CD4-positive, alpha-beta T cell treated with Interleukin-4 for 1 hour (primary cell): ENCODE data around the gene GPR176.

Experiments used
- DNase-seq, 2 donors: peaks; one replicate each; pipeline ENCODE4 v3.0.0-alpha.2; 2020 to 2022

GPR176 gene

DNA sequence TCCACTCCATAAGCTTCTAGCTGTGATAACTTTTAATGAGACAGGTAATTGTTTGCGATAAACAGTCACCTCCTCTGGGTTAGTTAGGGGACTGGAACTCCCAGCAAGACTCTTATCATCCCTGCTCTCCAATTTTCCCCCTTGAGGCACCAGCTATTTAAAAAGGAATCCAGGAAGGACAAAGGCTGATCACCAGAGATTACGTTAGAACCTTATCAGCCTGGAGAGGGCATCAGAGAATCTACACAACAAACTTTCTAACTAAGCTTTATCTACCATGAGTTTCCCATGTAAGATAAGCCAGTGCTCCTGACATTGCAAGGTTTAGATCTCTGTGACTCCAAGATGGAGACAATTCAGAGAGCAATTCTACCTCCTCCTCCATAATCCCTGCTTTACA lies 31.3 kb downstream of the GPR176 start:
- no peak for DNase-seq

DNA sequence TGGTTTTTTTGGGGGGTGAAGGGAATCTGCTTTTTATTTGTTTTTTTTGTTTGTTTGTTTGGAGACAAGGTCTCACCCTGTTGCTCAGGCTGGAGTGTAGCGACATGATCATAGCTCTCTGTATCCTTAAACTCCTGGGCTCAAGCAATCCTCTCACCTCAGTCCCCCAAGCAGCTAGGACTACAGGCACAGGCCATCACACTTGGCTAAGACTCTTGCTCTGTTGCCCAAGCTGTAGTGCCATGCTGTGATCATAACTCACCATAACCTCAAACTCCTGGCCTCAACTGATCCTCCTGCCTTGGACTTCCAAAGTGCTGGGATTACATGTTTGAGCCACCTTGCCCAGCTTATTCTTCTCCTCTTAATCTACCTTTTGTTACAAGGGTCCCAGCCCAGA lies 31.8 kb downstream of the GPR176 start:
- no peak for DNase-seq

DNA sequence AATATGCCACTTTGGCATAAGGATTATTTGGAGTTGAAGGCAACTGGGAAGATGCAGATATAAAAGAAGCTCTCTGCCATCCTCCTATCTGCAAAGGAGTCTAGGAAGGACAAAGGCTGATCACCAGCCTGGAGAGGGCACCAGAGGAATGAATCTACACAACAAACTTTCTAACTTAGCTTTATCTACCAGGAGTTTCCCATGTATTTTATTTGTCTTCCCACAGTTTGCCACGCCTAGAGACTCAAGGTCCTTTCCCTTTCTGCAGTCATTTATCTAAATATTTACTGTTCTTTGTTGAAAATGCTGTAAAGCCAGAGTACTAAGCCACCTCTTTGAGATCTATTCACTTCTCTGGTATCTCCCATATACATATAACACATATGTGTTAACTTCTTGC lies 32.2 kb downstream of the GPR176 start:
- DNase-seq: peak in 1 of 2 donors; percentile 12

DNA sequence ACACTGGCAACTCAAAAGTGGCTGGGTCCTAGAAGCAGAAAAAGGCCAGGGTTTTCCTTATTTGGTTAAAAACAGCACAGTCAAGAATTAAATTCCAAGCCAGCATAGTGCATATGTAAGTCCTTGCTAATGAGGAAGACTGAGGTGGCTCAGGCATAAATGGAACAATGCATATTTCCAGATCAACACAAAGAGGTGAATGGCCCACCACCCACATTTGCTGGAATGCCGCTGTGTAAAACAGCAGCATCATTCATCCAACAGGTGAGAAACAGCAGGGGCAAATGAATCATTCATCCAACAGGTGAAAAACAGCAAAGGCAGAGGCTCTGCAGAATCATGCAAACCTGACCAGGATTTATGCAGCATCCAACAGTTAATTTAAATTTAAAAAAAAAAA lies 32.9 kb downstream of the GPR176 start:
- no peak for DNase-seq

DNA sequence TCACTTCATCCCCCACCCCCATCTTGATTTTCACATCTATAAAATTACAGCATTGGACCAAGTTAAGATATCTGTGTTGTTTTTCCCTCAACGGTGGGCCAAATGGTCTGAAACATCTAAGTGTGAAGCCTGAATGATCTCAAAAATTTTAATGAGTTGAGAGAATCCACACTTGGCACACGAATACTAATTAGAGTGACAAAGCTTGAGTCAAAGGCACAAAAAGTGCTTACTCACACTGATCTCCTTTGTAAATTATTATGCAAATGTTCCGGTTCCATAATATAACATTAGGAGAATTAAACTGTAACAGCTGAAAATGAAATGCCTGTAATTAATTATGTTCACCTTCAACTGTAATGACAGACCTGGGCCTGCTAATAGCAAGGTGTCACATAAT lies 33.6 kb downstream of the GPR176 start:
- DNase-seq: no peak

DNA sequence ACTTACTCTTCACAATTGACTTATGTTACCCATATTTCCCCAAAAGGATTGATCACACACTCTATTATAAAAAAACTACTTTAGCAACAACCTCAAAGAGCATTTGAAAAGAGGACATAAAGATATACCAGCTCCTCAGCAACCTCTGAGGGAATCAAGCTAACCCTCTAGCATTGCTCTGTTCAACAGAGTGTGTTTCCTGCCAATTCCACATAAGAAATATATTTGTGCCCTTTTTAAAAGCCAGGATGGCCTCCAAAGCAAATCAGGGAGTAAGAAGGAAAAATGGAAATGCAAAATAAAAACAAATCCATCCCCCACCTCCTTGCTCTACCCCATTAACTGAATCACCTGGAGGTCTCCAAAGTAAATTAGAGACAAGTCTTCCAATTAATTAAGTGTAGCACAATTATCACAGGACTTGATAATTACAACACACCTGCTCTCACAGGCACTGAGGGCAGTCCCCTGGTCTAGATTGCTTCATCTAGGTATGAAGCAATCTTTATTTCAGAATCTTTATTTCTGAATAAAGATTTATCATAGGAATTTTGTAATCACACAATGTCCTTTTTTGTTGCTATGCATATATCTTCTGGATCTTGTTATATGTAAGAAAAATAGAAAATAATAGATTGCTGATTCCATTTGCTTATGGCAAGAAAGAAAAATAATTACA lies 34.8 kb downstream of the GPR176 start:
- DNase-seq: no peak

DNA sequence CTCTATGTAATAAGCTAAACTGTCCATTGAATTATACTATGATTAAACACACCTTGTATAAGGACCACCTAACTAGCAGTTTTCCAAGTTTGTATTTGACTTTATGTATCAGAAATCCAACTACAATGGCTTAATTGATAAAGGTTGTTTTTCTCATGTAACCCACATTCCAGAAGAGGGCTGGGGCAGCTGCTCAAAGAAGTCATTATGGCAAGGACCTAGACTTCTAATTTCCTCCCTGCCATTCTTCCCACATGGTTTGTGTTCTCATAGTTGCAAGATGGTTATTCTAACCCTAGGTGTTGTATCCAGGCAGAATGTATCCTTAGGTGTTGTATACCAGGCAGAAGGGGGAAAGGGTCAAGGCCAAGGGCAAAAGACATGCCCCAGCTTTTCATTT lies 35.7 kb downstream of the GPR176 start:
- DNase-seq: no peak

DNA sequence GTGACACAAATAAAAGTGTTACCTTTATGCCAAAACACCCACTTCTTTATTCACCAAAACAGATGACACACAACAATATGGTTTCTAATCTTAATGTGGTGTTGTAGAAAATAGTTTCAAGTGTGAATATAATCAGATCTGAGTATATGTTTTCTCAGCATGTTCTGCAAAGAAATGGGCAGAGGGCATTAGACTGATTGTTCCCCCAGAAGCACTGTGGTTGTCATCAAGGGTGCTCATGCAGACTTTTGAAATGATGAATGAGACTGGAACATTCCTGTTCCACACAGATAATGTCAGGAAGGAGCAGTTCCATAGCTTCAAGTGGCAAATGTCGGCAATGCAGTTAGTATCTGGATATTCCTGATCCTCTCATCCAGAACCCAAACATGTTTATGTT lies 37.5 kb downstream of the GPR176 start:
- DNase-seq: no peak

DNA sequence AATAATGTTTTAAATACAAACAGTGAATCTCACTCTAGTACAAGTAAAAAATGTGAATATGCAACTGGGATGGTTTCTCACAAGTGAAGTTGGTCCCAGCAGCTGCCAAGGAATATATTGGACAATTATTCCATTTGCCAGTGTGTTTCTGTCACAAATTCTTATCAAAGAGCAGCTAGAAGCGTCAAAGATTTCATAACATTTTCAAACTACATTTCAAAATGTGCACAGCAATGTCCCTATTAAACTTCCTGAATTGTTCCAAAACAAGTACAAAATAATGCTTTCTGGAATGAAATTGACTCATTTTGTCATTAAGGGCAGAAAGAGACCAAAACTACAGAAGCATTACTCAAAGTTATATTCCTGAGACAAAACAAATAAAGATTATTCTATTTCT lies 38.3 kb downstream of the GPR176 start:
- no peak for DNase-seq

DNA sequence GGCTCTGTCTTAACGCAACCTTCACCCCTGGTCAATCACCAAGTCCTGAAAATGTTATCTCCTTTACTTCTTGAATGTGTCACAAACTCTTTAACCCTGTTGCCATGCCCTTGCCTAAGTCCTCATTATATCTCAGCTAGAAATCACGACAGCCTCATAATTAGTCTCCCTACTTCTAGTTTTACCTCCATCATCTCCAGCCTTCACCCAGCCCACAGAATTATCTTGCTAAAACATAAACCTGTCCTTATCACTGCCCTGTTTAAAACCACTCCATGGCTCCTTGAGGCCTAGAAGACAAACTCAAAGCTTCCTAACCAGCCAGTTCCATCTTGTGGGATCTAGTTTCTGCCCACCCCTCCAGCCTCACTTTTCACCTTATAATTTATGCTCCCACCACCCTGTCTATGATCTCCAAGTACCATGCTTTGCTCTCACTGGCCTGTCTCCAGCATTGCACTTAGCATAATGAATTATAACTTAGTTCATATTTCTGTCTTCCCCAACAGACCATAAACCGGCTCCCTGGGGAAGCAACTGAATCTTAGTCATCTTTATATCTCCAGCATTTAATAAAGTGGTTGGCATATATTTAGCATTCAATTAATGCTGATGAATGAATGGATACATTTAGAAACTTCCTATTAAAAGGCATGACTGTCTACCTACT lies 39.2 kb downstream of the GPR176 start:
- no peak for DNase-seq

DNA sequence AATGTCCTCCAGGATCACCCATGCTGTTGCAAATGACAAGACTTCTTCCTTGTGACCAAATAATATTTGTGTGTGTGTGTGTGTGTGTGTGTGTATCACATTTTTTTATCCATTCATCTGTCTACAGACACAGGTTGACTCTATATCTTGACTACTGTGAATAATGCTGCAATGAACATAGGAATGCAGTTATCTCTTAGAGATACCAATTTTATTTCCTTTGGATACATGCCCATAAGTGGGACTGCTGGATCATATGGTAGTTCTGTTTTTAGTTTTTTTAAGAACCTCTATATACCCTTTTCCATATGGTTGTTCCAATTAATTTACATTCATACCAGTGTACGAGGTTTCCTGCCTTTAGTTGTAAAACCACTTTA lies 41.7 kb downstream of the GPR176 start:
- no peak for DNase-seq

DNA sequence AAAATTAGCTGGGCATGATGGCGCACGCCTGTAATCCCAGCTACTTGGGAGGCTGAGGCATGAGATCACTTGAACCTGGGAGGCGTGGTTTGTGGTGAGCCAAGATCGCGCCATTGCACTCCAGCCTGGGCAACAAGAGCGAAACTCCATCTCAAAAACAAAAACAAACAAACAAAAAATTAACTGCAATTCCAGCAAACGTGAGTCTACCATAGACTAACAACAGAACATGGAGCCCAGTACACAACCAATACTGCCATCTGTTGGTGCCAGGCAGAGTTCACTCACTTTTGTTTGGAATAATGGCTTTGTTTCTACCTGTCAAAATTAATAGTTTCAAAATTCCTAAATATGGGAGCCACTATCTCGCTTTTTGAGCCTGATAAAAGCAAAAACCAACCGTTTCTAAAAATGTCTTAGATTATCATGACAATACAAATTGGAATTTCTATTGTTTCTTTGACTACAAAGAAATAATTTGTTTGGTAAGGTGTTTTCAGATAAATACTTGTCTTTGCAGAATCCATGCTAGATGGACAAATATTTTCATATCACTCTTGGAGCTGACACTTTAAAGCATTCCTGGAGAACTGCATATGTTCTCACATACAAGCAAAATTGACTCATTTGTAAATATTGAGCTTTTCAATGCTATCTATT lies 45.0 kb downstream of the GPR176 start:
- DNase-seq: peak; percentile 12 to 20

DNA sequence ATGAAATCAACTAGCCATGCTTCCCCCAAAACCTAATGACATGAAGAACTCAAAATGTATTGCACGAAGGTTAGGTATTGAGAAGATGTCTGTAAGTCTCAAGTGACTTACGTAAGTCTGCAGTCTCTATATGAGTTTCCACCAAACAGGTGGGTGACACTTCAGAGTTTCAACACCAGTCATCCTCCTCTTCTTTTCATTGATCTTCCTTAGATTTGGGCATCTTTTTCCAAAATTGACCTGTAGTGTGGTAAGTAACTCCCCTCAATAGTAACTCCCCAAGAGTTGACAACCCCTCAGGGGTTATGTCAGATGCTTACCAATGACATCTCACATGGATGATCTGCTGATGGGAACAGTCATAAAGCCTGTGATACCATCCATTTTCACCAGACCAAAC lies 46.1 kb downstream of the GPR176 start:
- DNase-seq: no peak

DNA sequence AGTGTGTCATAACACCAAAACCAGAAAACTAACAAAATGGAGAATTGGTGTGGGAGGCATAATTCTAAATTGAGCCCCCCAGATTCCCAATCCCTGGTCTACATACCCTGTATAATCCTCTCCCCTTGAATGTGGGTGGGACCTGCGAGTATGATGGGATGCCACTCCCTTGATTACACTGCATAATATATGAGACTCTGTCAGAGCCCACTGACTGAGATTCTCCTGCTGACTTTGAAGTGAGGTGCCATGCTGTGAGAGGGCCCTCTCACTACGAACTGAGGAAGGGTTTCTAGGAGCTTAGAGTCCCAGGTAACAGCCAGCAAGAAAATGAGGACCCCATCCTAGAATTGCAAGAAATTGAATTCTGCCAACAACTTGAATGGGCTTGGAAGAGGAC lies 49.5 kb downstream of the GPR176 start:
- DNase-seq: no peak

DNA sequence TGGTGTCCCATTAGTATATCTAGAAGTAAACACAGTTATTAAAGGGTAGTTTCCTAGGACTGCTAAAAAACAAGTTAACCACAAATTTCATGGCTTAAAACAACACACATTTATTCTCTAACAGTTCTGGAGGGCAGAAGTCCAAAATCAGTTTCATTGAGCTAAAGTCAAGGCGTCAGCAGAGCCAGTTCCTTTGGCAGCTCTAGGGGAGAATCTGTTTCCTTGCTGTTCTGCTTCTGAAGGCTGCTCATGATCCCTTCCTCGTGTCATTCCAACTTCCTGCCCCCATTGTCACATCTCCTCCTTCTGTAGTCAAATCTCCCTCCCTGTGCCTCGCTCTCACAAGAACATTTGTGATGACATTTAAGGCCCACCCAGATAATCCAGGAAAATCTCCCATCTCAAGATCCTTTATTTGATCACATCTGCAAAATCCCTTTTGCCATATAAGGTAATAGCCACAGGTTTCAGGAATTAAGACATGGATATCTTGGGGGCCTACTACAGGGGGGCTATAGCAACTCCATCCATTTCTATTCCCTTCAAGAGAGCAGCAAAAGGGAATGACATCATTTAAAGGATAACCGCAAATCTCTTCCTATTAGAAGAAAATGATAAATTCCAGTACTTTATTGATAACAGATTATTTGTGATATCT lies 50.1 kb downstream of the GPR176 start:
- no peak for DNase-seq

DNA sequence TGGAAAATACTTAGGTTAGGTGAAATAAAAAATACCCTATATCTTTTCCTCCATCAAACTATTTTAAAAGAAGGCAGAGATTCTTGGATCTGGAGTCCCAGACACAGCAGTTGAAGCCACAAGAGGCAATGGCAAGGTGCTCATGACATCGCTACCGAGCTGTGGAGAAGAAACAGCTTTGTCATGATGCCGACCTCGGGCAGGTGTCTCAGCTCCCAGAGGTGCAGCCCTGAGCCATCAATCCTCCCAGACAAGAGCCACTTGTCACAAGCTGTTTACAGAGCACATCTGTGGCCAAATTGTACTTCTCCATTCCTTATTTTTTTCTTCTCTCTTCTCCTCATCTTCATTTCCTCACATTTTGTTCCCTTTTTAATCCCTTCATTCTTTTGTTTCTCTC lies 50.8 kb downstream of the GPR176 start:
- DNase-seq: no peak

DNA sequence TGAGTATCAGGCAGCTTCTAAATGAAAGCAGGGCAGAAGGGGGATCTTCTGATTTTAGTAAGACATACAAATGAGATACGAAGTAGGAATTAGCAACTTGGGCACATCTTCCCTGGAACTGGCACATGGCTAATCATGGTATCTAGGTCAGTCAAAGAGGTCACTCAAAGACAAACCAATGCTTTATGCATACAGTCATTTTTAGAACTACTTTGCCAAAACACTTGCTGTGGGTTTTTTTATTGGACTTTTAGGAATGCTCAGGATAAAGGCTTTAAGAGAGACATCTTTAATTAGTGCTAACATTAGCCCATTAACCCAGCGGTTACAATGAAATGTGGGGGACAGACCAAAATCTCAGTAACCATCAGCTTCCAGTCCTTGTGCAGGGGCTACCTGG lies 51.7 kb downstream of the GPR176 start:
- no peak for DNase-seq

DNA sequence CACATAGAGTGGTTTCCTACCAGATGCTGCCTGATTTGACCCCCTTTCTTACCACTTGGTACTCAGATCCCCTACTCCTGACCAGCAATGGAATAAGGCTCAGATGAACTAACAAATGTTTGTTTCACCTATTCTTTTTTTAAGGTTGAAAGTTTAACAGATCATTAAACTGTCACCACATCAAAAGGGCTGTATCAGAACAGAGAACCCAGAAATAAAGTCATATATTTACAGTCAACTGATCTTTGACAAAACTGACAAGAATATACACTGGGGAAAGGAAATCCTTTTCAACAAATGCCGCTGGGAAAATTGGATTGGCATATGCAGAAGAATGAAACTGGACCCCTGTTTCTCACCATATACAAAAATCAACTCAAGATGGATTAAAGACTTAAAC lies 56.0 kb downstream of the GPR176 start:
- no peak for DNase-seq

DNA sequence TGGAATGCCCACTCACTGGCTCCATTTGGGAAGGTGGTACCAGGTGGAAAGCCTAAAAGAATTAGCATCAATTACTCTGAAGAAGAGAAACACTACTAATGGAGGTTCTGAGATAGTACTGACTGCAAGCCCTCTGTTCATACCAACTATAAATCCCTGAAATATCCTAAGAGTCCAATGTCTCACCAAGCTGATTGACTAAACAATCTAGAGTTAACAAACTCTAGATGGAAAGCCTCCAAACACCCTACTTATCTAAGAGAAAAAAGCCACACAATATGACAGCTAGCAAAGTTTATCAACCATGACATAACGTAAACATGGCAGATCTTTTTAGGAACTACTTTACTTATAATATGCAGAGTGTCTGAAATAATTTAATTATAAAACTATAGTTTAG lies 59.2 kb downstream of the GPR176 start:
- DNase-seq: no peak

DNA sequence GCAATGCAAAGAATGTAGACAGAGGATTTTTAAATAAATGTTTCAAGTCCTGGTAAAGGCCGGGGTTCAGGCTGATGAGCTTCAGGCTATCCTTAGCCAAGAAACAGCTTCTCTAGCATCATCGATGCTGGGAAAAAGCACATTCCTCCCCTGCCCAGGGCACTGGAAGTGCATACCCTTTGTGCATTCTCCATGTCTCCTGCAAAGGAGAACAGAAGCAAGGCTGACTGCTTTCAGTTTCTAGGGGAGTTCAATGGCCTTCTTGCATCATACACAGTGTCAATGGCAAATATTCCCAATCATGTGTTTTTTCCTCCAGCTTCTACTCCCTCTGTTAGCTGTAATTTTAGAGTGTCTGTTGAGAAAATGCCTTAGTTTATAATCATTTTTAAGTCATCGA lies 59.9 kb downstream of the GPR176 start:
- no peak for DNase-seq

DNA sequence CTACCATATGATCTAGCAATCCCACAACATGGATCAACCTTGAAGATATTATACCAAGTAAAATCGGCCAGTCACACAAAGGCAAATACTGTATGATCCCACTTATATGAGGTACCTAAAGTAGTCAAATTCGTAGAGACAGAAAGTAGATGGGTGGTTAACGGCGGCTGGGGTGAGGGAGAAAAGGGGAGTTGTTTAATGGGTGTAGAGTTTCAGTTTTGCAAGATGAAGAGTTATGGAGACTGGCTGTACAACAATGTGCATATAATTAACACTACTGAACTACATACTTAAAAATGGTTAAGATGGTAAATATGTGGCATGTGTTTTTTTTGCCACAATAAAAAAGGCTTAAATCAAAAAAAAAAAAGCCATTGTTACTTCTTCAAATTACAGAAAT lies 60.4 kb downstream of the GPR176 start:
- no peak for DNase-seq

DNA sequence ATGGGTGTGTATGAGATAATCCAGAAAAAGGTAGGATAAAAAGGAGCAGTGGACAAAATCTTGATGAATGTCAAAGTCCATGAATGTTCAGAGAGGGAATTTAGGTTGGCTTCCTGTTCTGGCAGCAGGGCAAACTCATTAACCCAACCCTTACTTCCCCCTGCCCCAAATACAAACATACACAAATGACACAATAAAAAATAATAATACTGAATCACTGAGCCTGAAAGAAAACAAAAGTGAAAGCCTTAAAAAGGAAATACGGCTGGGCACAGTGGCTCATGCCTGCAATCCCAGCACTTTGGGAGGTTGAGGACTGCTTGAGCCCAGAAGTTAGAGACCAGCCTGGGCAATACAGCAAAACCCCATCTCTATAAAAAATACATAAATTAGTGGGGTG lies 62.9 kb downstream of the GPR176 start:
- DNase-seq: no peak

DNA sequence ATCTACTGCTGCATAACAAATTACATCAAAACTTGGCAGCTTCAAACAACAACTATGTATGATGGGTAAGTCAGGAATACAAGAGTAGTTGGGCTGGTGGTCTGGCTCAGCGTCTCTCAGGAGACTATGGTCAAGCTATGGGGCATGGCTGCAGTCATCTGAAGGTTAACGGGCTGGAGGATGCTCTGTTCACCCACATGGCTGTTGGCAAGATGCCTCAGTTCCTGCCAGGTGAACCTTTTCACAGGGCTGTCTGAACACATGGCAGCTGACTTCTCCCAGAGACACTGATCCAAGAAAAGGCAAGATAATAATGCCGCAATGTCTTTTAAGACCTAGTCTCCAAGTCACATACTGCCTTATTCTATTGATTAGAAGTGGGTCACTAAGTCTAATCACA lies 63.7 kb downstream of the GPR176 start:
- no peak for DNase-seq

DNA sequence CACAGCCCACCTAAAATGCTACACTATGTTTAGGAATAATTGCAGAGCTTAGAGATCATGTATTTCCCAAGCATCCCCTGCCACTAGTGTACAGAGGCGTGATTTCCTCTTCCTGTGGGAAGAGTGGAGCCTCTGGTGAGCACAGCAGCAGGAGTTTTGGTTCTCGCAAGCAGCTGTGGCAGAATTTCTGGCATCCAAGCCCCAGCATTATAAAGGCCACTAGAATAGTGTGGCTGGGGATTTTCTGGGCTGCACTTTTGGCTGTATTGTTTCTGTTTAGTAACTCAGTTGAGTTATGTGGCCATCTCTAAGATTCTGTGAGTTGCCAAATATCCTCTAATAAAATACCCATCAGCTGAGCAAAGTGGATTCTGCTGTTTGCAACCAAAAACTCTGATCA lies 64.7 kb downstream of the GPR176 start:
- DNase-seq: no peak
